Activated naive CD8-positive, alpha-beta T cell treated with anti-CD3 and anti-CD28 coated beads, Interleukin-2, amount 50 U/mL, for 16 hours (primary cell): ENCODE measurements around the gene SLC46A3.
A peak's percentile ranks its signal among the peaks of the same experiment; 100 is the strongest.
"Not testable (repeated sequence)": the region's sequence is repeated elsewhere in the genome, so short reads cannot be mapped to it uniquely, and the experiment has no call there.

ENCODE experiments used
- DNase-seq: peaks from one replicate; pipeline ENCODE4 v3.0.0-alpha.2; 2020; ENCODE audit warnings: low read depth, low spot score

The SLC46A3 gene

DNA sequence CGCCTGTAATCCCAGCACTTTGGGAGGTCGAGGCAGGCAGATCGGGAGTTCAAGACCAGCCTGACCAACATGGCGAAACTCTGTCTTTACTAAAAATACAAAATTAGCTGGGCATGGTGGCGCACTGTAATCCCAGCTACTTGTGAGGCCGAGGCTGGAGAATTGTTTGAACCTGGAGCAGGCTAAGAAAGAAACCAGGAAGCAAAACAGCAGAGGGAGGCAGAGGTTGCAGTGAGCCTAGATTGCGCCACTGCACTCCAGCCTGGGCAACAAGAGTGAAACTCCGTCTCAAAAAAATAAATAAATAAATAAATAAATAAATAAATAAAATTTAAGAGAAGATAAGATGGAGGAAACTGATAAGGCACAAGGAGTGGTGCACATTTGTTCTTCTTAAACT, 35.6 kb downstream of the SLC46A3 start:
- not testable (repeated sequence) for DNase-seq

DNA sequence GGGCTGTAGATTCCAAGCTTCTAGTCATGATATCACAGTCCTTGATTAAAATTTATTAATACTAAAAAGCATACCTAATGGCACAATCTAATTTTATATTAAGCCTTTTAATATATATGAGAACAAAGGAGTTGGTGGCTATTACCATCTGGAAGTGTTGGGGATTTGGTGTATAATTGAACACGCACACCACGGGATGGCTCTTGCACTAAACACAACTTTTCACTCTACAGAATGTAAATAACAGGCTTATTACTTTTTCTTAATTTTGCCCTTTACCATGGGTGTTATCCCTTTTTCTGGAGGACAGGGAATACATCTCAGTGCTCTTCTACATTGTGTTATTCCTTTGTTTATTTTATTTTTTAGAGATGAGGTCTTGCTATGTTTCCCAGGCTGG, 38.2 kb downstream of the SLC46A3 start:
- no peak for DNase-seq

DNA sequence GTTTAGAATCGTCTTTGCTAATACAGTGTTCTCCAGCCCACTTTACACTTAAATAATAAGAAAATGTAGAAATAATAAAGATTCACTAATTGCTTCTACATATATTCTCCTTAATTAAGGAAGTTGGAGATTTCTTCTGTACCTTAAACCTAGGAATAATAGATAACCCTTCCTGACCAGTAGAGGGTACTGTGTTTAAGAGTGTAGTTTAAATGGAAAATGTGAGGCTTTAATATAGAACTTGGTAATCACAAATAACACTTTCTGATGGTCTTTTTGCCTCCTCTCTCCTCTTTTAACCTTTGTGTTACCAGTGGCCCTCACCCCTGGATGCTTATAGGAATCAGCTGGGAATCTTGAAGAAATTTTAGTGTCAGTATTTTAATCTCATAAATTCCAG, 39.1 kb downstream of the SLC46A3 start:
- DNase-seq: no peak

DNA sequence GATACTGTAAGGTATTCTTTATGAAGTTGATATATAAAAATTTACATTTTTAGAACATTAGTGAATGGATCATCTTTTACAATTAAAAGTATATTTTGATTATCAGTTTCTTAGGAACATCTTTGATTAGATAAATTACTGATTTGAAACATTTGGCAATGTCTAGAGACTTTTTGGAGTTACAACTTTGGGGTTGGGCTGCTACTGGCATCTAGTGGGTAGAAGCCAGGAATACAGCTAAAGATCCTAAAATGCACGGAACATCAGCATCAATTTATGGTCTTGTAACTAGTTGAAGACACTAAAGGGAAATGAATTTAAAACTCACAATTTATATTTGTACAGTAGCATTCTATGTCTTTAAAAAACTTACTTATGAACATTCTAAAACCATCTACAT, 40.0 kb downstream of the SLC46A3 start:
- DNase-seq: no peak

GRCh38 chr13:28671126-28671792, 47.5 kb downstream of the SLC46A3 start:
- DNase-seq: no peak

DNA sequence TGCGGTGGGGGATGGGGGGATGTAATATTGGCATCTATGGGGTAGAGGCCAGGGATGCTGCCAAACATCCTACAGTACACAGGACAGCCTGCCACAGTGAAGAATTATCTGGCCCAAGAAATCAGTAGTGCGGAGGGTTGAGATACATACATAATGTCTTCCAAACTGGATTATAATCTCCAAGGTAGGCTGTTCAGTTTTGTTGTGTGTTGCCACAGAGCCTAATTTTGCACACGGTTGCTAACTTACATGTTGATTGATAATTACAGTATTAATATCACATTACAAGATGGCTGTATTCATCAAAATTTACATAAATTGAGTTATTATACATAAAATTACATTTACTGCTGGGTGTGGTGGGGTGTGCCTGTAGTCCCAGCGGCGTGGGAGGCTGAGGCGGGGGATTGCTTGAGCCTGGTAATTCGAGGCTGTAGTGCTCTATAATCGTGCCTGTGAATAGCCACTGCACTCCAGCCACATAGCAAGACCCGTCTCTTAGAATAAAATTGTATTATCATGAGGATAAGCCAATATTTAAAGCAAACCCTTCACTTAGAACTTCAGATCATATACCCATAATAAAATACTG, 51.8 kb downstream of the SLC46A3 start:
- DNase-seq: no peak

DNA sequence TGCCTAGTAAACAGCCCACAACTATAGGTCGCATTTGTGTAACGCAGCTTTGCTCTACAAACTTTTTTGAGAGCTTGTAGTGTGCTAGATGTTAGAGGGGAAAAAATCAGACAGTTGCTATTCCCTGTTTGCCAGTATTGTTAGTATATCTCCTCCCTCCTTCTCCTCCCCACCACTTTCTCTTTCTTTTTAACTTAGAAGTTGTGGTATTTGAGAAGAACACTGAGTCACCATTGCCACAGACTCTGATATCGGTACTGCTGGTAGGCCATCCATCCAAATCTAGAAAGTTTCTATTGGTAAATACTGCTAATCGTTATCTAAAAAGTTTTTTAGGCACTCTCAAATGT, 59.2 kb downstream of the SLC46A3 start:
- no peak for DNase-seq

GRCh38 chr13:28658796-28659620, 59.8 kb downstream of the SLC46A3 start, which contains the start of gene POMP:
POMP (plus strand) TSS chr13:28659130; CDS start chr13:28659185, 55 bp downstream.
- DNase-seq: peak; percentile 82

DNA sequence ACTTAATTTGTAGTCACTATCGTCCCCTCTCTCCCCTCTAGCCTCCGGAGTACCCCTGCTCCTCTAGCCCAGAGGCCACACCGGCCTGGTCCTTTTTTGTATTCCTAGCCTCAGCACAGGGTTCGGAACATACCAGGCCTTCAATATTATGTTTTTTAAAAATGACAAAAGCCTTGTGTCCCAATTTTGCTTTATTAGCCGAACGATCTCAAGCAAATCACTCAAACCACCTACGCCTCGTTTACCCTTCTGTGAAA, 60.3 kb downstream of the SLC46A3 start:
- no peak for DNase-seq

DNA sequence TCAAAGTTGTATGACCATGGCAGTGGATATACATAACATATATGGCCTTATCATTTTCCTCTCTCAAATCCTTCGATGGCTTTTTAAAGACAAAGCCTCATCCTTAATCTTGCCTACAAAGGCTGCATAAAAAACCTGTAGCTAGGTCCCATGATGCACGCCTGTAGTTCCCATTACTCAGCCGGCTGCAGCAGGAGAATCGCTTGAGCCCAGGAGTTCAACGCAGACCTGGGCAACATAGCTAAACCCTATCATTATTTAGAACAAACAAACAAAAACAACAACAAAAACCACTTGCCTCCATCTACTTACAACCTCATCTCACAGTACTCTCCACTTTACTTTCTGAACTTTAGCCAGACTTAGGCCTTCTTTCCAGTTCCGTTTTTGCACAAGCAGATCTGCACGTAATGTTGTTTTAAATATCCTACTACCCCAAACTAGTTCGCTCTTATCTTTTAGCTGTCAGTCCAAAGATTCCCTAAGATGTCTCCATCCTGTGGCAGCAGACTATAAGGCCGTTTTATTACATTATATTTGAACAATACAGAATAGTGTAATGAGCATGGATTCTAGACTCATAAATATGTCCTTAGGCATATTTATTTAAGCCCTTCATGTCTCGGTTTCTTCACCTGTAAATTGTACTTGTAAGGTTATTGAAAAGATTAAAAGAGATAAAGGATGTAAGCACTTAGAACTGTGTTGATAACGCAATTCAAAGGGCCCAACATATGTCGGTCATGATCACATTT, 60.8 kb downstream of the SLC46A3 start:
- no peak for DNase-seq

DNA sequence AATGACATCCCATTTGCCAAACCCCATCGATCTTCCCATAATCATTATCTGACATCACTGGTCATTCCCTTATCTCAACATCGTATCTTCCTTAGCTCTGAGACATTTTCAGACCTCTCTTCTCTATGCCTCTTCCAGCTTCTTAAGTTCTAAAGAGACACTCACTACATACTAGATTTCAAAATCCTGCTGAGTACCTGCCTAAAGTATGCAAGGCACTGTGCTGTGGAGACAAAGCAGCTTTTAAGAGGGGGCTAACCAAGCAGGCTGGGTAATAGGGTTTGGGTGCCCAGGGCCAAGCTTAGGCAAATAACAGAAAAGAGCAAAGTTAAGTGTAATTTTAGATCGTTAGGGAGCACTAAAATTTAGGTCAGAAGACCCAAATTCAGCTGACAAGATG, 63.2 kb downstream of the SLC46A3 start:
- no peak for DNase-seq

DNA sequence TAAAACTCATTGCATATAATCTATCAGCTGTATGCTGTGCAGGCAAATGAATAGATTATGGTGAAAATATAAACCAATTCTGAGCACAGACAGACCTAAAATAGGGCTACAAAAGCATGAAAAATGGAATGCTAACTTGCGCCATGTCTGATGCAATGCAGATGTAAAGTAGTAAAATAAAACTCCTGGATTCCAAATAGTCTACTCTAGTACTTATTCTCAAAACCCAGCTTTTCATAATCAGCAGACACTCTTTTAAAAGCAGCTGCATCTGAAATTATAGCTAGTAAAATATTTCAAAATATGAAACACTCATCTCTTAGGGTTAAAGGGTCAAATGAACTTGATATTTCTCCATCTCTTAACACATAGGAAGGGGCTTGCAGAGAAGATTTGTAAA, 64.5 kb downstream of the SLC46A3 start:
- no peak for DNase-seq

GRCh38 chr13:28653111-28653510, 65.7 kb downstream of the SLC46A3 start:
- no peak for DNase-seq

- no peak for DNase-seq
These were observed 66.9 kb downstream of the SLC46A3 start for GRCh38 chr13:28651810-28652401.

- no peak for DNase-seq
These were observed 68.5 kb downstream of the SLC46A3 start for GRCh38 chr13:28650284-28650683.
